H9 (cell line): ENCODE results near the gene TANK. TPM values are rescaled to one million over a fixed set of nuclear protein-coding genes. Genes with fewer than 3 reads are reported as not detected.
"Not testable (repeated sequence)": the region's sequence is repeated elsewhere in the genome, so short reads cannot be mapped to it uniquely, and the experiment has no call there.

ENCODE experiments used
- DNase-seq: peaks from one replicate; pipeline ENCODE4 v3.0.0-alpha.2; 2017
- H2AFZ ChIP-seq: one replicate; pipeline ENCODE4 v1.6.1; 2013; ENCODE audit warnings: mild to moderate bottlenecking, low read length, control low read depth, moderate library complexity
- H2AK5ac ChIP-seq: 2 replicates; pipeline ENCODE4 v1.6.1; 2013; ENCODE audit warnings: low read length, control low read depth, mixed read lengths; ENCODE audit not compliant: insufficient read length
- H2BK120ac ChIP-seq: one replicate; pipeline ENCODE4 v1.6.1; 2013; ENCODE audit warnings: low read depth, mild to moderate bottlenecking, low read length, control low read depth, inconsistent platforms; ENCODE audit not compliant: poor library complexity, severe bottlenecking
- H2BK12ac ChIP-seq: 2 replicates; pipeline ENCODE4 v1.6.1; 2013; ENCODE audit warnings: low read length, control low read depth, mixed read lengths, low read depth; ENCODE audit not compliant: insufficient read length
- H2BK15ac ChIP-seq: 2 replicates; pipeline ENCODE4 v1.6.1; 2013; ENCODE audit warnings: low read depth, low read length, control low read depth
- H2BK20ac ChIP-seq: one replicate; pipeline ENCODE4 v1.6.1; 2013; ENCODE audit warnings: low read depth, mild to moderate bottlenecking, low read length, control low read depth, inconsistent platforms; ENCODE audit not compliant: poor library complexity, severe bottlenecking
- H2BK5ac ChIP-seq: 2 replicates; pipeline ENCODE4 v1.6.1; 2013; ENCODE audit warnings: low read length, control low read depth, mixed read lengths; ENCODE audit not compliant: insufficient read length
- H3K14ac ChIP-seq: 2 replicates; pipeline ENCODE4 v1.6.1; 2013; ENCODE audit warnings: low read length, control low read depth; ENCODE audit not compliant: insufficient read depth
- H3K18ac ChIP-seq: 2 replicates; pipeline ENCODE4 v1.6.1; 2013; ENCODE audit warnings: low read depth, mild to moderate bottlenecking, mixed read lengths, low read length, control low read depth; ENCODE audit not compliant: insufficient read length
- H3K23ac ChIP-seq: 2 replicates; pipeline ENCODE4 v1.6.1; 2013; ENCODE audit warnings: low read length, control low read depth, mixed read lengths, low read depth; ENCODE audit not compliant: insufficient read length
- H3K23me2 ChIP-seq: 2 replicates; pipeline ENCODE4 v1.6.1; 2013; ENCODE audit warnings: low read depth, mild to moderate bottlenecking, mixed read lengths, low read length, control low read depth; ENCODE audit not compliant: insufficient read length, poor library complexity, severe bottlenecking
- H3K27ac ChIP-seq: 2 replicates; pipeline ENCODE4 v1.5.1; 2013; ENCODE audit warnings: low read length, control low read depth, mixed read lengths, low read depth; ENCODE audit not compliant: insufficient read length
- H3K27me3 ChIP-seq: 2 replicates; pipeline ENCODE4 v1.6.1; 2013; ENCODE audit warnings: low read length, control low read depth, inconsistent platforms; ENCODE audit not compliant: insufficient read depth
- H3K4ac ChIP-seq: 2 replicates; pipeline ENCODE4 v1.6.1; 2013; ENCODE audit warnings: low read depth, mild to moderate bottlenecking, control low read depth, inconsistent platforms, low read length, moderate library complexity
- H3K4me1 ChIP-seq: 2 replicates; pipeline ENCODE4 v1.6.1; 2013; ENCODE audit warnings: low read length, control low read depth, inconsistent platforms; ENCODE audit not compliant: insufficient read depth
- H3K4me2 ChIP-seq: 2 replicates; pipeline ENCODE4 v1.6.1; 2013; ENCODE audit warnings: low read length, control low read depth, mixed read lengths; ENCODE audit not compliant: insufficient read length, insufficient read depth
- H3K56ac ChIP-seq: 2 replicates; pipeline ENCODE4 v1.6.1; 2013; ENCODE audit warnings: low read depth, mild to moderate bottlenecking, mixed read lengths, low read length, control low read depth; ENCODE audit not compliant: insufficient read length
- H3K79me1 ChIP-seq: 2 replicates; pipeline ENCODE4 v1.6.1; 2013; ENCODE audit warnings: low read depth, mild to moderate bottlenecking, moderate library complexity, low read length, control low read depth, inconsistent platforms; ENCODE audit not compliant: insufficient read depth, poor library complexity, severe bottlenecking
- H3K79me2 ChIP-seq: 2 replicates; pipeline ENCODE4 v1.6.1; 2013; ENCODE audit warnings: low read length, control low read depth, inconsistent platforms; ENCODE audit not compliant: insufficient read depth
- H3K9ac ChIP-seq: 2 replicates; pipeline ENCODE4 v1.6.1; 2013; ENCODE audit warnings: low read length, control low read depth, mixed read lengths; ENCODE audit not compliant: insufficient read length; ENCODE audit errors: extremely low read depth
- H3K9me3 ChIP-seq: one replicate; pipeline ENCODE4 v1.6.1; 2013; ENCODE audit warnings: low read depth, low read length, inconsistent platforms; ENCODE audit not compliant: control insufficient read depth
- H3T11ph ChIP-seq: one replicate; pipeline ENCODE4 v1.6.1; 2013; ENCODE audit warnings: mild to moderate bottlenecking, low read length, control low read depth, inconsistent platforms
- H4K20me1 ChIP-seq: one replicate; pipeline ENCODE4 v1.6.1; 2013; ENCODE audit not compliant: control insufficient read depth, insufficient read length, insufficient read depth
- H4K5ac ChIP-seq: 2 replicates; pipeline ENCODE4 v1.6.1; 2013; ENCODE audit warnings: low read depth, mild to moderate bottlenecking, mixed read lengths, low read length, control low read depth; ENCODE audit not compliant: insufficient read length
- H4K8ac ChIP-seq: replicated peaks from 2 replicates; pipeline ENCODE4 v1.6.1; 2013; ENCODE audit warnings: low read length, control low read depth, mixed read lengths, low read depth; ENCODE audit not compliant: insufficient read length
- H4K91ac ChIP-seq: 2 replicates; pipeline ENCODE4 v1.6.1; 2013; ENCODE audit warnings: low read depth, mild to moderate bottlenecking, moderate library complexity, mixed read lengths, low read length, control low read depth; ENCODE audit not compliant: insufficient read length
- H3K27ac Mint-ChIP-seq, 3 experiments: 2 replicates in 2 of 3; 3 replicates in 1 of 3; pipeline ENCODE4 v1.8.0; 2020 to 2021; ENCODE audit warnings: mixed read lengths in 3 of 3, mild to moderate bottlenecking in 1 of 3, moderate library complexity in 1 of 3
- H3K27me3 Mint-ChIP-seq: 2 replicates; pipeline ENCODE4 v1.8.0; 2021; ENCODE audit warnings: low read depth, mild to moderate bottlenecking, moderate library complexity, mixed read lengths
- H3K36me3 Mint-ChIP-seq, 3 experiments: 2 replicates in 2 of 3; 3 replicates in 1 of 3; pipeline ENCODE4 v1.8.0; 2020 to 2021; ENCODE audit warnings: low read depth in 3 of 3, mixed read lengths in 3 of 3; ENCODE audit not compliant: insufficient read depth in 1 of 3
- H3K4me1 Mint-ChIP-seq, 2 experiments: 2 replicates each; pipeline ENCODE4 v1.8.0; 2020; ENCODE audit warnings: mixed read lengths in 2 of 2
- H3K4me3 Mint-ChIP-seq, 2 experiments: 2 replicates in 1 of 2; 3 replicates in 1 of 2; pipeline ENCODE4 v1.8.0; 2020 to 2021; ENCODE audit warnings: mild to moderate bottlenecking in 2 of 2, mixed read lengths in 2 of 2, moderate library complexity in 1 of 2
- H3K9me3 Mint-ChIP-seq, 2 experiments: 2 replicates in 1 of 2; 3 replicates in 1 of 2; pipeline ENCODE4 v1.8.0; 2020; ENCODE audit warnings: mild to moderate bottlenecking in 2 of 2, mixed read lengths in 2 of 2, moderate library complexity in 1 of 2
- WGBS: extraction: QIAGEN DNeasy Blood & Tissue Kit; methylation state at CpG from one replicate; pipeline ENCODE4 v1.1.7; 2013; ENCODE audit warnings: missing lambda C conversion rate, low lambda C conversion rate, mixed read lengths; ENCODE audit not compliant: insufficient read length; ENCODE audit errors: extremely low coverage; 5-methylcytosine and 5-hydroxymethylcytosine counted together
- total RNA-seq: library from RNA; stranded (reverse); gene quantifications from 2 replicates; pipeline ENCODE4 v1.2.1, GENCODE V29; 2021
- TF ChIP-seq, protein P1 (sequence below): fragments of 200-600 bp; sonication (generic); conservative IDR thresholded peaks from 3 replicates; pipeline ENCODE4 v1.8.0; 2021; ENCODE audit warnings: antibody characterized with exemption, mild to moderate bottlenecking

The TANK gene
- total RNA-seq, 1 experiment from 2014 or later: 23.9 TPM

DNA sequence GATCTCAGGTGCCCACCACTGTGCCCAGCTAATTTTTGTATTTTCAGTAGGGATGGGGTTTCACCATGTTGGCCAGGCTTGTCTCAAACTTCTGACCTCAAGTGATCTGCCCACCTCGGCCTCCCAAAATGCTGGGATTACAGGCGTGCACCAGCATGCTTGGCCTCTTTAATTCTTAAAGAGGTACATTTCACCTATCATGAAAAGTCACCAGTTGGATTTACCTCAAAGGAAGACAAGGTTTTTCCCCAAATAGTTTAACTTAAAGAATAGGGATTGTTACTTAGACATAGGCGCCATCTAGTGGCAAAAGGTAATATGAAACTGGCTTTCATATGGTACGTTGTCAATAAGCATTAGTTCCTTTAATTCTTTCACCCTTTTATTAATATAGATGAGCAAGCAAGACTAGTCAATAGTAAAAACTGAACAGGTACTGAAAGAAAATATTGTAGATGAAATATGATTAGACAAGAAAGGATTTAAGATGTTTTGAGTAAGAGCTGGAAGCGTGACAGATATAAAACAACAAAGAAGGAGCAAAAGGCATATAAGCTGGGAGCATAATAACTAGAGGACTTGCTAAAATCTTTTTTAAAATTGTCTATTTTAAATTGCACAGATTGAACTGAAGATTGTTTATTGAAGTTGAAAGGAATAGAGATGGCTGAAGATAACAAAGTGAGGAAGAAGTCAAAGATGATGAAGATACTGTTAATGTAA lies 113.0 kb downstream of the TANK start:
- Mint-ChIP-seq H3K9me3 (peaks cover 4 to 6% of the 10 kb centered on the region in 2 experiments; a peak in 3 of 5 replicates), H3K4me3 (no peak overlapping the region), H3K27me3 (no peaks in the 10 kb centered on the region), H3K27ac (no peak overlapping the region), H3K36me3 (peaks cover 0 to 6% (median 0%) of the 10 kb centered on the region in 3 experiments; a peak in 1 of 7 replicates), H3K4me1 (peaks cover 0 to 5% of the 10 kb centered on the region in 2 experiments; a peak in 1 of 4 replicates)
- H4K5ac ChIP-seq: no peak overlapping the region
- no peak overlapping the region for H2AK5ac ChIP-seq
- H2BK20ac ChIP-seq: no peak overlapping the region
- no peak overlapping the region for H2BK12ac ChIP-seq
- no peak overlapping the region for H2BK5ac ChIP-seq
- no peaks in the 10 kb centered on the region for H3K9me3 ChIP-seq
- H3K4me2 ChIP-seq: no peak overlapping the region
- no peak for DNase-seq
- no peaks in the 10 kb centered on the region for H3K79me2 ChIP-seq
- no peak overlapping the region for H3K14ac ChIP-seq
- no peaks in the 10 kb centered on the region for H4K20me1 ChIP-seq
- no peak overlapping the region for H3K23ac ChIP-seq
- 100% methylated on average over 1 of the region's 5 CpGs for WGBS
- H3K23me2 ChIP-seq: no peaks in the 10 kb centered on the region
- TF ChIP-seq, protein P1, sequence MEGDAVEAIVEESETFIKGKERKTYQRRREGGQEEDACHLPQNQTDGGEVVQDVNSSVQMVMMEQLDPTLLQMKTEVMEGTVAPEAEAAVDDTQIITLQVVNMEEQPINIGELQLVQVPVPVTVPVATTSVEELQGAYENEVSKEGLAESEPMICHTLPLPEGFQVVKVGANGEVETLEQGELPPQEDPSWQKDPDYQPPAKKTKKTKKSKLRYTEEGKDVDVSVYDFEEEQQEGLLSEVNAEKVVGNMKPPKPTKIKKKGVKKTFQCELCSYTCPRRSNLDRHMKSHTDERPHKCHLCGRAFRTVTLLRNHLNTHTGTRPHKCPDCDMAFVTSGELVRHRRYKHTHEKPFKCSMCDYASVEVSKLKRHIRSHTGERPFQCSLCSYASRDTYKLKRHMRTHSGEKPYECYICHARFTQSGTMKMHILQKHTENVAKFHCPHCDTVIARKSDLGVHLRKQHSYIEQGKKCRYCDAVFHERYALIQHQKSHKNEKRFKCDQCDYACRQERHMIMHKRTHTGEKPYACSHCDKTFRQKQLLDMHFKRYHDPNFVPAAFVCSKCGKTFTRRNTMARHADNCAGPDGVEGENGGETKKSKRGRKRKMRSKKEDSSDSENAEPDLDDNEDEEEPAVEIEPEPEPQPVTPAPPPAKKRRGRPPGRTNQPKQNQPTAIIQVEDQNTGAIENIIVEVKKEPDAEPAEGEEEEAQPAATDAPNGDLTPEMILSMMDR: peak; percentile 89
- no peaks in the 10 kb centered on the region for H3K27me3 ChIP-seq
- no peak overlapping the region for H4K8ac ChIP-seq
- no peak overlapping the region for H4K91ac ChIP-seq
- no peak overlapping the region for H2AFZ ChIP-seq
- H3T11ph ChIP-seq: no peak overlapping the region
- no peaks in the 10 kb centered on the region for H3K79me1 ChIP-seq
- H2BK120ac ChIP-seq: no peak overlapping the region
- no peak overlapping the region for H2BK15ac ChIP-seq
- H3K4ac ChIP-seq: no peak overlapping the region
- no peak overlapping the region for H3K27ac ChIP-seq
- no peak overlapping the region for H3K56ac ChIP-seq
- no peaks in the 10 kb centered on the region for H3K4me1 ChIP-seq
- H3K9ac ChIP-seq: no peak overlapping the region
- H3K18ac ChIP-seq: no peak overlapping the region

DNA sequence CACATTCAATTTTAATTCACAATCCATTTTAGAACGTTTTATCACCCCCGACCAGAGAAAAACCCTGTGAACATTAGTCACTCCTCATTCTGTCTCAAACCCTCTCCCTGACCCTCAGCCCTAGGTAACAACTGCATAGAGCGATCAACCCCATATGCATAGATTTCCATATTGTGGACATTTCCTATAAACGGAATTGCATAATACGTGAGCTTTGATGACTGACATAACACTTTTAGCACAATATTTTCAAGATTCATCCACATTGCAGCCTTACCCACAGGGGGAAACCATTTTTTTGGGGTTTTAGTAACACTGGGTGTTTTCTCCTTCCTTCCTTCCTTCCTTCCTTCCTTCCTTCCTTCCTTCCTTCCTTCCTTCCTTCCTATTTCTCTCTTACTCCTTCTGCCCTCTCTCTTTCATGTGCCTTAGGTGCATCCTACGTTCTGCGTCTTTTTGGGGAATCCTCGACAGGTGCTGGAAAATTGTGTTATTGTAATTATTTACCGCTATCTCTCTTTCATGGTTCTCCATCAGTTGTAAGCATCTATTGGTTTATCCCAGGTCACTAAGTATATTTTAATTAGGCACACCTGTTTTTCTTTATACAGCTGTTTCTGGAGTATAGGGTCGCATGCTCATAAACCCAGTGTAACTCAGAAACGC lies 118.5 kb downstream of the TANK start:
- H2BK120ac ChIP-seq, H3K27me3 Mint-ChIP-seq, H3K56ac ChIP-seq, H3K9ac ChIP-seq, H3K27me3 ChIP-seq, H3K27ac ChIP-seq, H2BK15ac ChIP-seq, H4K8ac ChIP-seq, H3K23me2 ChIP-seq, DNase-seq, H3K14ac ChIP-seq, H3K79me1 ChIP-seq, H3K4me3 Mint-ChIP-seq, H4K5ac ChIP-seq, H3K4me1 Mint-ChIP-seq, H2AFZ ChIP-seq, H2BK12ac ChIP-seq, H3K4me1 ChIP-seq, H3T11ph ChIP-seq, H3K4ac ChIP-seq, H3K18ac ChIP-seq, H3K36me3 Mint-ChIP-seq, H3K9me3 Mint-ChIP-seq, H3K27ac Mint-ChIP-seq, H3K79me2 ChIP-seq, H2AK5ac ChIP-seq, H4K91ac ChIP-seq, H3K23ac ChIP-seq, H4K20me1 ChIP-seq, H2BK20ac ChIP-seq, H3K4me2 ChIP-seq, H2BK5ac ChIP-seq: not testable (repeated sequence)
- no CpG with 5 or more reads among the region's 11 CpGs for WGBS
- H3K9me3 ChIP-seq: peaks cover 22% of the 10 kb centered on the region
